ENCODE measurements around the gene GCSAM.

GCSAM gene

DNA sequence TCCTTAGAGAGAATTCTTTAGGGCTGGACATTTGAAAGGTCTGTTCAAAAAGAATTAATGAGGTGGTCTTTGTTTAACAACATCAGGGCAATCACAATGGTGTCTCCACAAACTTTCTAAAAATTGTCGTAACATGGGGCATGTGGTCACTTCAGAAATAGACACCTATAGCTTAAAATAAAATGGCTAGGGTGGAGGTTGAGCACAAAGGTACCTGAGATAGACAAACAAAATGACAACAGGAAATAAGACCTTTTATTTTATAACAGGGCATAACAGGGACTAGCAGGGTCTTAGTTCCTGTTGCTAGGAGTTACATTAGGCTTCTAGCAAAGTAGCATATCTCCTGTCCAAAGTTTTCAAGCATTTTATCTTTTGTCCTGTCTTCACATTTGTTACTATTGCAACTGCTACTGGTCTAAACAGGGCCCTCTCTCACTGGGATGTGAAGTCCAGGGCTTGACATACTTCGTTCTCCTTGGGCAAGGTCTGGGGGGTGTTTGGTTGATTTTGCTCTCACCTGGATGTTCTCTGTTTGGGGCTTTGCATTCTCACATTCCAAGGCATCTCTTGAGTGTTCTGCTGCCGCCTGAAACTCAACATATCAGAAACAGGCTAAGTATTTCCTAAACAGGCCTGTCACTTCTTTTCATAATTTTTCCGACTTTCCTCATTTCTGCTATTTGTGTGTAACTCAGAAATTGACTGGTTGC lies 3.0 kb downstream of the GCSAM start:
- DNase-seq (ENCODE audit: low read depth), result no peak

DNA sequence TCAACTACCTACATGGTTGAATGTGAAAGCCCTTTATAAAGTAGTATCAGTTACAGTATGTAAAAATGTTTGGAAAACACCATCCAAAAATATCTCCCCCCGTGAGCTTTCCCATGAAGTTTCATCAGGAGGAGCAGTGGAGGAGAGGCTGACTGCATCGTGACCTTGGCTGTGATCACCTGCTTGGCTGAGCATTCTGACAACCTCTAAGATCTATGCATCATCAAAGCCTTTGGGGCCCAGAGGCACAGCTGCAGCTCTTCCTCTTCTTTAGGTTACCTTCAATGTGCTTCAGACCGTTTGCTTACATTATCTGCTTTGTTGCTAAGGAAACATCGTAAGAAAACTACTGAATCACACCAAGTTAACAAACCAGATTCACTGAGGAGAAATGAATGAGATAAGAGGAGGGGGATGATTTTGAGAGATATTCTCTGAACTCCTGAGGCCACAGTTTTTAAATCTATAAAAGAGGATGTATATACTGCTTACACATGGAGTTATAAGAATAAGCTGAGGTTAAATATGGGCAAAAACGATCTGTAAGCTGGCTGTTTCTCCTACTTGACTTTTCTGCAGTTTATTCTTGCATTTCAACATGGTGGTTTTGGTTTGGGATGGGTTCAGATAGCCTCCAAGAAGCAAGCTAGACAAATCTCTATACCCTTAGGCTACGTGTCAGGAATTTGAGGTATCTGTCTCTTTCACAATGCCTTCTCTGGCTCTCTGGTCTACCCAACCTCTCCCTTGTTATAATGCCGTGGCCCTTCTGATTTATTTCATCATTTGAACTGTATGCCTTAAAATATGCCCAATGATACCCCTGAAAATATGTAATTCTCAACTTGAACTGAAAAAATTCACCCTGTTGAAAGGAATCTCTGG lies 4.0 kb downstream of the GCSAM start:
- DNase-seq (ENCODE audit: low read depth), result no peak

DNA sequence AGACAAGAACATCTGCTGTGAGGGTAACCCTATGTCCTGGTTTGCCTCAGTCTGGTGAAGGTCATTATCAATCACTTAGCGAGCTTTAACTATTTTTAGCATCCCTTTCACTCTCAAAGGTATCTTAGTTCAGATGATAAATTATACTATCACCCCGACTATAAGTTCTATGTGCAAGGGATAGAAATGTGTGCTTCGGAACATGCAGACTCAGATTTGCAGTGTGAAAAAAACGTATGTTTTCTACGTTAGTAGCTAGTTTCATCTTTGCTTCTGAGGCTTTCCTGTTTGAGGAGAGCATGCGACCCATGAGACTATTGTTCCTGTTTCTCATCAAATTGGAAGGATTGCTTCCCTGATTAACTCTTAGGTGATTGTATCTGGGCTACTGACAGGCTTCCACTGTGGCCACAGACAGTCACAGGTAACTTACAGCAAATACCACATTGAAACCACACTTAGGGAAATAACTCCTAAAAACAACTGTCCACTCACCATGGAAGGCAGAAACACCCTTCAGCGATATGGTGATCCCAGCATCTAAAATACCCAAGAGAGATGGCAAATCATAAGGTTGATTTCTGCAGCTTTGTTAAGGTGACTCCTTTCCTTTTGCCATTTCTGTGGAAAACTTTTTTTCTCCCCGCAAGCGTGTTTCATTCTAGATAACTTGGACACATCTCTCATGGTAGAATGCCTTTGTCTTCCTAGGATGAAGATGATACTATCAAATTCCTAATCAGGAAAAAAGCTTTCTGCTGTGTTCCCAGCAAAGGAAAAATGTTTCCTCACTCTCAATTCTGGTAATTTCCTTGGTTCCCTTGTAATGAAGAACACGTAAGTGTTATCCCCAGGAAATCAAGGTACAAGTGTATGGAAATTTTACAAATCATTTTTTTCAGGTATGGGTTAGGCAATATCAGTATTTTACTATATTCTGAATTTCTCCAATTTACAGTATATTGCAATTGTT lies 5.2 kb downstream of the GCSAM start:
- no peak for DNase-seq (ENCODE audit: low read depth)

DNA sequence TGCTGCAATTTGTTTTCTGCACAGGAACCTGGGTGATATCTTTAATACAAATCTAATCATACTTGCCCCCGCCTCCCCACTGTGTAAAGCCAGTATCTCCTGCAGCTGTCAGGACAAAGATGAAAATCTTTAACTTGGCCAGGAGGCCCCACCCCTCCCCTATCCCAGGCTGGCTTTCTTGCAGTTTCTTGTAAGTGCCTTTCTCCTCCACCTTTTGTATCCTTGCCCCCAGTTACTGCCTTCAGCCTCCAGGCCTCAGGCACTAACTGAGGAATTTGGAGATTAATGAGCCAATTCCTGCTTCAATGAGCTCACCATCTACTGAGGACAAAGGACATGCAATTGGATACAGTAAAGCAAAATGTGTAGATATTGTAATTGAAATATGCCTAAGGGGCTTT lies 6.5 kb downstream of the GCSAM start:
- no peak for DNase-seq (ENCODE audit: low read depth)

DNA sequence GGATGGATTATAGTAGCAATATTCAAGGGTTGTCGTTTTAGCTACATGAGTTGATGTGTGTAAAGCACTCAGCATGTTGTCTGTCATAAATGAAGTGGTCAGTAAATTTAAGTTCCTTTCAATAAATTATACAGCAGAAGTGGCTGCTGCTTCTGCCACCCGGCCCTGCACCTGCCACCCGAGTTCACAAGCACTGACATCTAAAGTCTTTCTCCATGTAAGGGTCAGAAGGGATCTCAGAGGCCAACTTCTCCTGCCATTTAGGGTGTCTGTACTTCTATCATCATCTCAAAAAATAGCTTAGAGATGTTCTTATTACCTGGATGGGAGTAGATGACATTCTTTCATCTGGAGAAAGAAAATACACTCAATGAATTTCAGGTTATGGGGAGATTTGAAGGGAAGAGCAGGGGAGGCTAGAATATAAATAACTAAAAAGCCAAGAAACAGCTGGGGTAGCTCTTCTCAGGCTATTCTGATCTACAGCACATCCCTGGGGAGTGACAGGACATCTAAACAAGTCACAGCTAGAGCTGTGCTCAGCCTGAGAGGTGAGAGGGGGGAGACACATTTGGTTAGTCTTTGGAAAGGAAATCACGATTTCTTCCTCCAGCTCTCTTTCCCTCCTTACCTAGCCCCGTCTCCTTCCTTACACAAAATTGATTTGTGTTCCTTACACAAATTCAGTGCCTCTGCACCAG lies 8.0 kb downstream of the GCSAM start:
- DNase-seq (ENCODE audit: low read depth), result no peak

DNA sequence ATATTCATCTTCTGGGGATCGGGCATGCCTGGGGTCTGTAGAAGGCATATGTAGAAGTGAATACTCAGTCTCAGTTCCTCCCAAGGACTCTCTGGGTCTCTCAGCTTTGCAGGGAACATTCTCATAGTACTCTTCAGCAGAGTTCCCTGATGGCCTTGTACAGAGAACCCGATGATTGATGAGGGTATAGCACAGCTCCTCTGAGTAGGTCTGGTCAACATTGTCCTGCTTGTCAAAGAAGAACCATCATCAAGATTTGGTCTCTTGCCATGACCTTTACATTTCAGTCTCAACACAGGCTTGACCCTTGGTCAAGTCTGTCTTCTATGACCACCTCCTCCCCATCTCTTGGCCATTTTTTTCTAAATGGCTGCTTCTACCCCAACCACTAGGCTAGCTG lies 9.5 kb downstream of the GCSAM start:
- no peak for DNase-seq (ENCODE audit: low read depth)

DNA sequence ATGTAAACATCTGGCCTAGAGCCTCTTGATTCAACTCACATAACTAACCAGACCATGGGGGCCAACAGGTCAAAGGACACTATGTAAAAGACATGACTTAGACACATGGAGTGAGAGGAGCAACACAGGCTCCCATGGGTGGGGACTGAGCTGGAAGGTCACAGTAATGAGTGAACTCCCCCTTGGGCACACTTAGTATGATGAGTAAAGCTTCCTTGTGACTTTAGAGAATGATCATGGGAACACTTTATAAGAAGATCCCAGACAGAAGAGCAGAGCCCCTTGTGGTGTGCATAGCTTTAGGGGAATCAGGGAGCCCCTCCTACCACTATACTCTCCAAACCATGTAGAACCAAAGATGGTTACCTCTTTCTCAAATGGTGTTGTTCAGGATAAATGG lies 10.2 kb downstream of the GCSAM start:
- no peak for DNase-seq (ENCODE audit: low read depth)

DNA sequence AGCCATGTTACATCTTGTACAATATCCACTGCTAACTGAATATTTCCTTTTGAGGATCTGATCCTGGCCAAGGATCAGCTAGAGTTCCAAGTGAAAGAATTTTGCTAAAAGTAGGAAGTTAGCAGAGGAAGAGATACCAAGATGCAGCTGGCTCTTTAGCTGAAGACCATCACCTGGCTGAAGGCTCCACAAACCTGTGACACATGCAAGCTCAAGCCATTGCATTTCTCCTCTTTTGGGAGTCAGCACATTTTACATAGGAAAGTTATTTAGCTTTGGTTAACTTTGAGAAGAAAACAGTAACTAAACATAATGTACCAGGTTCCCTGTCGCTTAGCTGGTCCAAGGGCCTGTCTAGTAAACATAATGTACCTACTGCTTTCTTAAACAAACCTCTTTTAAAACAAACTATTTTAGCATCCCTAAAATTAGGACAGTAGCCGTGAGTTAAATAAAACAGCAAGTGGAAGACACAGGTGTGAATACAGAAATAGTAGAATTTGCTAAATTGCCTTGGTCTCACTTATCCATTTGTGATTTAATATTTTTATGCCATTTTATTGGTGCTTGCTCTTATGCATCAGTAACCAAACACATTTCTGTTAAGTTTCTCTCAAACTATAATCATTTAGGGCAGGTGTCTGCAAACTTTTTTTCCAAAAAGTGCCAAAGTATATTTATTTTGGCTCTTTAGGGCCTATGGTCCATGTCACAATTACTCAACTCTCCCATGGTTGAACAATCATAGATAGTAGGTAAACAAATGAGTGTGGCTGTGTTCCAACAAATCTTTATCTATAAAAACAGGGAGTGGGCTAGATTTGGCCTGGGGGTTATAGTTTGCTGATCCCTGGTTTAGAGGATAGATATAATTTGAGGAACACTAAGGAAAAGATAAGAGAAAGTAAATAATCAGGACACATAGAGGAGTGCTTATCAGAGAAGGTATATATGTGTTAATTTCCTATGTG lies 11.2 kb downstream of the GCSAM start:
- no peak for DNase-seq (ENCODE audit: low read depth)

DNA sequence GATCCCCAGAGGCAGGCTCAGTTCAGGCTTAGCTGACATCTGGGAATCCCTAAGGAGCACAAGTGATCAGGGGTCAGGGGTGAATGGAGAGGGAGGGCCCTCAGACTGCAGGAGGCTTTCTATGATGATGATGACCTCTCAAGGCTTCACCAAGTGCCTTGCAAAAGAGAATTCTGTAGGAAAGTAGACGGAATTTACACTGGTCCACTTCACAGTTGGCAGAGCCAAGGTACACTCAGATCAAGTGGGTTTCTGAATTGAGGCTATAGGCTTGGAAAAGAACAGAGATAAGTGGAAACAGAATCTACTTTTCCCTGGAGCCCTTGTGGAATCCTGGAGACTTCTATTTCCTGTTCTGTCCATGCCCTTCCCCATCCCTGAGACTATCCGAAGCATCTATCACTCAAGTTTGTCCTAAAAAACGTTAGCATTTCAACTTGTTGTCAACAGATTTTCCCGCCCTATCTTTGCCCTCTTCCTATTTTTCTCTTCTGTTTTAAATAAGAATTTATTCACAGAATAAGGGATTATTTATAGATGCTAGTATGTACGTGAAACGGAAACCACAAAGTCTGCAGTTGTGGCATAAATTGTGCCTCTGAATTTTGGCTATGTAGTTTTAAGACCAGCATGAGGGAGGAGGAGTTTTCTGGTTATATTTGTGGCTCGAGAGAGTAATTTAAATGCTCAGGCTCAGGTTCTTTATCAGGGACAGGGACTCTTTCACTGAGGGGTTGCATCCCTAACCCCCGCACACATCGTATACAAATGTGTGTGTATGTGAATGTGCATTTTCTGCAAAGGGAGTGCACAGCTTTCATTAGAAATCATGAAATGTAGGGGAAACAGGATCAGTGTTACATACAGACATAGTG lies 12.8 kb downstream of the GCSAM start:
- DNase-seq (ENCODE audit: low read depth), result no peak

DNA sequence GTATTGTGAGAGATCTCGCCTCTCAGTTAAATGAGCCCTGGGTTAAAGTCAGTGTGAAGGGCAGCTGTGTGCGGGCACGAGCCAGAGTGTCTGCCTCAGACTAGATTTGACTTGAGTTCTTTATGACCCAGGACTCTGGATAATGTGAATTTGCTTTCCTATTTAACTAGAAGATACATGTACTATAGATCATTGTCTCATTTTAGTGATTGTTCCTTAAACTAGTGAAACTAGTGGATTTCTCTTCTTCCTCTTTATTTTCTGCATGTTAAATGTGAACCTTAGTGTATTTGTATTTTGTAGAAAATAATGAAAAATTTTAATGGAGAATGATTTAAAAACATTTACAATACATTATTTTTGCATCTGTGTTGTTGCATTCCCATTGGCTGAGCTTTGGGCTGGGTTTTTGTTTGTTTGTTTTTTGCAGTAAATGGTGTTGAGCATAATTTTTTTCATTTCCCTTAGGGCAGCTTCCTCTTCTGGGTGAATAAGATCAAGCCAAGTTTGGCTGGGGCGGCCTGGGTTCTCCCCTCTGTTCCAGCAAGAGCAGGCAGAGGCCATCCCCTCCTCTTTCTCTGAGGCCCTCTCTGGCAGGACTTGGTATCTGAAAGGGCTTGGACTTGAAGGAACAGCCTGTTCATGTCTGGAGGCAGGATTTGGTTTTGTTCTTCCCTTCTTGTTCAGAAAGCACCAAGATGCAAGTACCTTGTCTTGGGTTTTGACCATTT lies 15.0 kb downstream of the GCSAM start:
- no peak for DNase-seq (ENCODE audit: low read depth)

DNA sequence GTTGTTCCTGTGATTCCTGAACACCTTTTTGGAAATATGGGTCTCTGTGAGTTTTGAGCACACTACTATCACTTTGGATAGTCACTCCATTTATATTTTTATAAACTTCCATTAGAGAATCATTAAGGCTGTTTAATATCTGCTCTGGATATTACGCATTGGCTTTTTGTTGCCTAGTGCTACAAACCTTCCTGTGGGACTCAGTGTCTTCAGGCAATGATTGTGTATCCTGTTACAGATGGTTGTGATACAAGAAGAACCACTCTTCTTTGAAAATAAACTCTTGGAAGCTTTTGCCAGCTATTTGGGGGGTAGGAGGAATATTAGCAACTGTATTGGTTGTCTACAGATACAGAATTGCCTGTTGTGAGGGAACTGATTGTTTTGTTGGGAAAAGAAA lies 15.6 kb downstream of the GCSAM start:
- no peak for DNase-seq (ENCODE audit: low read depth)

DNA sequence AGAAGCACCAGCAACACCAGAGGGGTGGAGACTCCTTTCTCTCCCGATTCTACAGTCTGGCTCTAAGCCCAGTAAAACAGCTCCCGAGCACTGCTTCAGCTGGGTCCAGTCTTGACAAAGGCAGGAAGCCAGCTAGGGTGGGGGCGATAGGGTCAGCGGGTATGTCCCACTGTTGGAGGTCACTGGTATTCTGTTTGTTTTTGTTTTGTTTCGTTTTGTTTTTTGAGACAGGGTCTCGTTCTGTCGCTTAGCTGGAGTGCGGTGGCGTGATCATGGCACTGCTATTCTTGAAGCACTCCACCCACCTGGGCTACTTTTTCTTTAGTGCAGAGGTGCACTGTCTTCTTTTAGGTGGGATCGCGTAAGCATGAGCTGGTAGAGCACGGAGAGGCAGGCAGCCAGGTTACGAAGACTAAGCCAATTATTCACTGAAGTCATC lies 16.3 kb downstream of the GCSAM start:
- no peak for DNase-seq (ENCODE audit: low read depth)

DNA sequence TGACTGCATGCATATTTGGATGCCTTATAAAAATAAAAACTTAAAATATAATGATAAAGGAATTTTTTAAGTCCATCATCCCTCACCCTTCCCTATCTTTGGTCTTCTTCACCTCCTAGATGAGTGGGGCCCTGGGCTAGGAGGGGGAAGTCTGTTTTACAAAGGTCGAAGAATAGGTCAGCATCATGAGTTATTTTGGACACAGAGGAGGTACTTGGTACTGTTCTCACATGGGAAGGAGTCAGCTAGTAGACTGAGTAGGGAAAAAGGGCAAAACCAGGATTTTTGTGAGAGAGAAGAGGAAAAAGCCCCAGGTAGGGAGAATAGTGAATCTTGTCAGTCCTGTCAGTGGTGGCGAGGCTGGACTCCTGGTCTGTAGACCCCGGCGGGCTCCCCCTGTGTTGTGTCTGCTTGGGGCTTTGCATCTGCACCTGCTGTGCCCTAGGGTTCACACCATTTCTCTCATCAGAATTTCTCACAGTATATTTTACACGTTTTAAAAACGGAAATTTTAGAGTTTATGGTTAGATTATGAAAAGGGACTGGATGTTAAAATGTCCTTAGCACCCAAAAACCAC lies 17.2 kb downstream of the GCSAM start:
- DNase-seq (ENCODE audit: low read depth), result no peak

DNA sequence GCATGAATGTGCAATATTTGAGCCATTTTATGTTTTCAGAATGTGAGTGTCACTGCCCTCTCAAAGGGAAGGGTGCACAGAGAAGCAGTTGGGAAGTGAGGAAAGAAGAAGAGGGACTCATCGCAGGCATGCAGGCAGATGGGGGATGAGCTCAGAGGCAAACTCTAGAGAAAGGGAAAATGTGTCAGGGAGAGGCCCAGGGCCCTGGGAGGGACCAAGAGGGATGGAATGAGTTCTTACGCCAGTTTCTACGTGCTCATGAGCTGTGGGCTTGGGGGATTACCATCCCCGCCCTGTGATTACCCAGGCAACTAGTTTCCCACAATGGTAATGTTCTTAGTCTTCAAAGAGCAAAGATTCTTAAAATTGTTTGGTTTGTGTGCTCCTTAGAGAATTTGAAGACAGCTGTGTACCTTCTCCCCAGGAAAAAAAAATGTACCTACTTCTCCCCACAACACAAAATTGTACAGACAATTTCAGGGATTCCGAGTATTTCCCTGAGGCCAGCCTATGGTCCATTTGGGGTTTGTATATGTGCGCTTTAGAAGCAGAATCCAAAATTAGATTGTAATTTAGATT lies 17.8 kb downstream of the GCSAM start:
- no peak for DNase-seq (ENCODE audit: low read depth)

DNA sequence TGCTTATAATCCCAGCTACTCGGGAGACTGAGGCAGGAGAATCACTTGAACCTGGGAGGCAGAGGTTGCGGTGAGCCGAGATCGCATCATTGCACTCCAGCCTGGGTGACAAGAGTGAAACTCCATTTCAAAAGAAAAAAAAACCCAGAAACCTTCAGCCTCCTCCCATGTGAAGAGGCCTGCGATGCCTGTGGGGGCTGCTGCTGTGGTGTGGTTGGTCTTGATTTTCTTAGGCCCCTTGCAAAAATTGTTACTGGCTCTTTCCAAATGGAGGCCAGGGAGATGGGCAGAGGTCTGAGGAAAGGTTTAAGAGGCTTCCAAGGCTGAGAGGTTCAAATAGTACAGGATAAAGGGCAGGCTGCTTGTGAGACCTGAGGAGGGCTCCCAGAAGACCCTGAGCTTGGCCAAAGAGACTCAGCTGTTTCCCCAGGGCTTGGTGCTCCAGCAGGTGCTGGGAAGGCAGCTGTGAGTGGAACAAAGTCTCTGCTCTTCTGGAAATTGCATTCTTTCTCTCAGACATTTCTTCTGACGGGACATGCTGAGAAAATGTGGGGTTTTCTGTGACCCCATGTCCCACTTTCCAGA lies 18.4 kb downstream of the GCSAM start:
- DNase-seq (ENCODE audit: low read depth), result no peak

DNA sequence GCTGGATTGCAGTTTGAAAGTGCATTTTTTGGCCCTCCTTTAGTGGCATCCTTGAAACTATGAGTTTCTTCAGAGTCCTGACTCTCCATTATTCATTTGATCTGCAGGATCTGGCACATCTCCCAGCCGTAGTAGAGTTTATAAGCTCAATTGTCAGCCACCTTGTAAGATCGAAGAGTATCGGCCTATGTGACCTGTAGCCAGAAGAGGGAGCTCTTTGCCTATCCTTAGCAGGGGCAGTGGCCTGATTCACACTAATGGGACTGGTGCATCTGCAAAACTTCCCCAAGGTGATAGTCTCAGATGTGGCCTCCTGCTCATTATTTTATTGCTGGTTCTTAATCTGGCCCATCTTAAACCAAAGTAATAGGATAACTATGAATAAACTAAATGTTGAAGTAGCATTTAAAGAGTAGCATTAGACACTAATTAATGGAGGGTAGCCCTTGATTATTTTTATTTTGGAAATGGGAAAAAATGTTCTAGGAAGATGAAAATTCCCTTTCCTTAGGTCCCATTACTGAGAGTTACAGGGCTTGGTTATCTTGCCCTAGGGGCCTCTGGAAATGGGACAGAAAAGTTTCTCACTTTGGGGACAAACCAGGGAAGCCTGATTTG lies 21.2 kb downstream of the GCSAM start:
- DNase-seq (ENCODE audit: low read depth), result no peak

DNA sequence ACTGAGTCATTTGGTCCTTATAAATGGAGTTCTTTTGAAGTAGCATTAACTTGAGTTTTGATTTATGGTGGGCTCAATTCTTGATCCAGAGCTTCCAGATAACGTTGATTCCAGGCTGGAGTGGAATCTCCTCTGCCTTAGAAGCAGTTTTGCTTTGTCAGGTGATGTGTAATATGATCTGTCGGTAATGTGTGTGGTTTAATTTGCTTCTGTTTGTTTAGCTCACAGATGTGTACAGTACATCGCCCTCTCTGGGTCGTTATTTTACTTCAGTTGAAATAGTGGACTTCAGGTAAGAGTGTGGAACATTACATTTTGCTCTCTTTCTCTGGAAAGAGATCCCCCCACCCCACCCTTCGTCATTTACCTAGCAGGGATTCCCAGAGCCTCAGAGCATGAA lies 23.7 kb downstream of the GCSAM start:
- no peak for DNase-seq (ENCODE audit: low read depth)

Data from stimulated activated CD8-positive, alpha-beta memory T cell treated with anti-CD3 and anti-CD28 coated beads, Interleukin-7, amount 100 ng/mL, for 24 hours (primary cell).